Measurements from ENCODE around the gene RLF.

RLF gene

GRCh38 chr1:40281853-40282252, 120.7 kb downstream of the RLF start:
- DNase-seq (ENCODE audit: low spot score) = no peak
- TF ChIP-seq CTCF (IDR thresholded peaks at IDR 0.05) = no peak
- no peak overlapping the region for H3K4me3 ChIP-seq
- H3K27ac ChIP-seq = no peak overlapping the region

Measured in coronary artery (tissue), 2 donors.